Keratinocyte (primary cell): ENCODE data around the gene CCDC60. TPM values are rescaled to one million over a fixed set of nuclear protein-coding genes. Genes with fewer than 3 reads are reported as not detected.

Experiments
- DNase-seq: peaks from one replicate; pipeline ENCODE4 v3.0.0-alpha.2; 2011; ENCODE audit warnings: low read depth, missing footprints, low spot score
- FAIRE-seq: peaks from 2 replicates; lab custom pipeline; 2011; peaks lifted over from hg19 to GRCh38; lab: Jason Lieb, UNC
- H2AFZ ChIP-seq: 2 replicates; pipeline ENCODE4 v1.6.0; 2012; ENCODE audit warnings: low read length, control low read depth, inconsistent platforms; ENCODE audit not compliant: control insufficient read depth
- H3K27ac ChIP-seq: 2 replicates; pipeline ENCODE4 v1.5.1; 2011; ENCODE audit warnings: low read length; ENCODE audit not compliant: control insufficient read depth, insufficient read depth
- H3K27me3 ChIP-seq: 3 replicates; pipeline ENCODE4 v1.6.0; 2011; ENCODE audit warnings: low read length; ENCODE audit not compliant: control insufficient read depth, insufficient read depth; ENCODE audit errors: extremely low read depth
- H3K36me3 ChIP-seq, 2 experiments: 2 replicates in 1 of 2; 3 replicates in 1 of 2; pipeline ENCODE4 v1.5.1; 2011; ENCODE audit warnings: low read length in 2 of 2, mild to moderate bottlenecking in 1 of 2; ENCODE audit not compliant: control insufficient read depth in 2 of 2, insufficient read depth in 2 of 2; ENCODE audit errors: extremely low read depth in 1 of 2
- H3K4me1 ChIP-seq: 3 replicates; pipeline ENCODE4 v1.5.1; 2011; ENCODE audit warnings: low read length; ENCODE audit not compliant: control insufficient read depth, insufficient read depth; ENCODE audit errors: extremely low read depth
- H3K4me2 ChIP-seq: 3 replicates; pipeline ENCODE4 v1.6.0; 2011; ENCODE audit warnings: low read depth, low read length; ENCODE audit not compliant: control insufficient read depth, insufficient read depth; ENCODE audit errors: extremely low read depth
- H3K4me3 ChIP-seq, 3 experiments: fragments of 200-600 bp in 1 of 3; sonication (generic) in 1 of 3; 2 replicates in 2 of 3; 3 replicates in 1 of 3; pipeline ENCODE4 v1.5.1; 2011 to 2016; ENCODE audit warnings: low read length in 3 of 3, mild to moderate bottlenecking in 3 of 3, control low read depth in 2 of 3, inconsistent platforms in 1 of 3, low read depth in 1 of 3, mixed read lengths in 1 of 3, mixed run types in 1 of 3, moderate library complexity in 1 of 3; ENCODE audit not compliant: control insufficient read depth in 2 of 3, insufficient read depth in 2 of 3; ENCODE audit errors: extremely low read depth in 1 of 3
- H3K79me2 ChIP-seq: 2 replicates; pipeline ENCODE4 v1.6.0; 2012; ENCODE audit warnings: low read length; ENCODE audit not compliant: control insufficient read depth, insufficient read depth
- H3K9ac ChIP-seq: 3 replicates; pipeline ENCODE4 v1.6.0; 2011; ENCODE audit warnings: low read length; ENCODE audit not compliant: control insufficient read depth, insufficient read depth; ENCODE audit errors: extremely low read depth
- H3K9me1 ChIP-seq: 3 replicates; pipeline ENCODE4 v1.6.0; 2011; ENCODE audit warnings: low read length; ENCODE audit not compliant: control insufficient read depth, insufficient read depth; ENCODE audit errors: extremely low read depth
- H3K9me3 ChIP-seq: 2 replicates; pipeline ENCODE4 v1.5.1; 2012; ENCODE audit warnings: low read depth, low read length; ENCODE audit not compliant: control insufficient read depth
- H4K20me1 ChIP-seq: 3 replicates; pipeline ENCODE4 v1.6.0; 2011; ENCODE audit warnings: low read length; ENCODE audit not compliant: control insufficient read depth, insufficient read depth; ENCODE audit errors: extremely low read depth
- EZH2 ChIP-seq: IDR thresholded peaks from one replicate; pipeline ENCODE4 v1.6.1; 2012; ENCODE audit warnings: inconsistent platforms, mild to moderate bottlenecking, low read length, moderate library complexity
- dilution Hi-C: fragments of 300-500 bp; cut with MboI; formaldehyde crosslinking; loops from one replicate; pipeline ENCODE4 v1.7.0; 2020; ENCODE audit warnings: low sequenced_read_pairs; ENCODE audit not compliant: extremely low pct_ligation_motif_present
- polyA plus RNA-seq, 5 experiments: library from polyadenylated mRNA; depleted of rRNA in 3 of 5; stranded (reverse) in 3 of 5; stranded (forward) in 1 of 5; unstranded in 1 of 5; fragments of >200 nt; gene quantifications; 1 replicate in 1 of 5; 2 replicates in 3 of 5; 3 replicates in 1 of 5; pipeline versions ENCODE4 v1.2.1 to v1.2.3, GENCODE V29; 2011 to 2012; ENCODE audit warnings: missing spikeins in 2 of 5, low read depth in 1 of 5, low replicate concordance in 1 of 5
- TF ChIP-seq, protein P1 (sequence below), 3 experiments: IDR thresholded peaks in 1 of 3; conservative IDR thresholded peaks in 1 of 3; optimal IDR thresholded peaks in 1 of 3; 2 replicates in 2 of 3; 3 replicates in 1 of 3; pipeline versions ENCODE3 to v1.5.1; 2011; ENCODE audit warnings: low read length in 3 of 3, mild to moderate bottlenecking in 3 of 3, moderate library complexity in 2 of 3, control low read depth in 1 of 3, inconsistent platforms in 1 of 3; ENCODE audit not compliant: insufficient read depth in 2 of 3; ENCODE audit errors: extremely low read depth in 1 of 3

CCDC60 gene
- polyA plus RNA-seq, 1 donor (not counting 4 experiments of a cell fraction or from before 2014, with no cell fraction given): 0.09 TPM

DNA sequence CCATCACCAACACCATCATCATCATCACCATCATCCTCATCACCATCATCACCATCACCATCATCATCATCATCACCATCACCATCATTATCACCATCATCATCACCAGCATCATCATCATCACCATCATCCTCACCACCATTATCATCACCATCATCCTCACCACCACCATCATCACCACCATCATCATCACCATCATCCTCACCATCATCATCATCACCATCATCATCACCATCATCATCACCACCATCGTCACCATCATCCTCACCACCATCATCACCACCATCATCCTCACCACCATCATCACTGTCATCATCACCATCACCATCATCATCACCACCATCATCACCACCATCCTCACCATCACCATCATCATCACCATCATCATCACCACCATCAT lies 146.0 kb downstream of the CCDC60 start:
- H4K20me1 ChIP-seq: no peaks in the 10 kb centered on the region
- H3K27ac ChIP-seq: no peak overlapping the region
- TF ChIP-seq EZH2: no peak
- dilution Hi-C loops: no loop called here
- H3K27me3 ChIP-seq: no peaks in the 10 kb centered on the region
- DNase-seq (no peak), FAIRE-seq (no peak)
- no peak overlapping the region for H3K4me2 ChIP-seq
- H3K4me3 ChIP-seq: no peak overlapping the region
- H3K4me1 ChIP-seq: no peaks in the 10 kb centered on the region
- H3K36me3 ChIP-seq: no peaks in the 10 kb centered on the region
- no peak overlapping the region for H3K9ac ChIP-seq
- H3K79me2 ChIP-seq: no peaks in the 10 kb centered on the region
- no peak overlapping the region for H2AFZ ChIP-seq
- peaks cover 7% of the 10 kb centered on the region for H3K9me3 ChIP-seq
- no peaks in the 10 kb centered on the region for H3K9me1 ChIP-seq

DNA sequence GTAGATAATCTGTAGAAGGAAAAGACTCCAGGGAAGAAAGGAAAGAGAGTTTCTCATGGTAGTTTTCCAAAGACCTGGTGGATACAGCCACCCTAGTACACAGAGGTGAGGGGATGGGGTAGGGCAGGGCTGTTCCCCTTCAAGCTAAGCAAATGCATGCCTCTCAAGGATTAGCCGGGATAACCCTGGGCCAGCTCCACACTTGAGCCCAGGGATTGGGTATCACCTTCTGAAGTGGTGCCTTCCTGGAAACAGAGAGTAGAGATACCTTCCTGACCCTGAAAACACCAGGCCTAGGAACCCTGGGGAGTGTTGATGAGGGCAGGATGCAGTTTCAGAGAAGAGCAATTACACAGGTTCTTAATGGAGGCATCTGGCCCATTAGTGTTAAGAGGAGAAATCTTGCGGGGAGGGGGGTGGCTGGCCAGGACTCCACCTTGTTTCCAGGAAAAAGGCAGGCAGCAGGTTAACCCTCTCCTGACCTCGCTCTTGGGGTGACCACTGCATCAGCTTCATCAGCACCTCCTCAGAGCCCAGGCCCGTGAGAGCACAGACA lies 152.1 kb downstream of the CCDC60 start:
- no peak overlapping the region for H3K4me2 ChIP-seq
- H3K9me3 ChIP-seq: peaks cover 2% of the 10 kb centered on the region
- H4K20me1 ChIP-seq: no peaks in the 10 kb centered on the region
- dilution Hi-C loops: no loop called here
- H3K9me1 ChIP-seq: no peaks in the 10 kb centered on the region
- FAIRE-seq (no peak), DNase-seq (no peak)
- no peaks in the 10 kb centered on the region for H3K79me2 ChIP-seq
- TF ChIP-seq EZH2: no peak
- TF ChIP-seq, protein P1, sequence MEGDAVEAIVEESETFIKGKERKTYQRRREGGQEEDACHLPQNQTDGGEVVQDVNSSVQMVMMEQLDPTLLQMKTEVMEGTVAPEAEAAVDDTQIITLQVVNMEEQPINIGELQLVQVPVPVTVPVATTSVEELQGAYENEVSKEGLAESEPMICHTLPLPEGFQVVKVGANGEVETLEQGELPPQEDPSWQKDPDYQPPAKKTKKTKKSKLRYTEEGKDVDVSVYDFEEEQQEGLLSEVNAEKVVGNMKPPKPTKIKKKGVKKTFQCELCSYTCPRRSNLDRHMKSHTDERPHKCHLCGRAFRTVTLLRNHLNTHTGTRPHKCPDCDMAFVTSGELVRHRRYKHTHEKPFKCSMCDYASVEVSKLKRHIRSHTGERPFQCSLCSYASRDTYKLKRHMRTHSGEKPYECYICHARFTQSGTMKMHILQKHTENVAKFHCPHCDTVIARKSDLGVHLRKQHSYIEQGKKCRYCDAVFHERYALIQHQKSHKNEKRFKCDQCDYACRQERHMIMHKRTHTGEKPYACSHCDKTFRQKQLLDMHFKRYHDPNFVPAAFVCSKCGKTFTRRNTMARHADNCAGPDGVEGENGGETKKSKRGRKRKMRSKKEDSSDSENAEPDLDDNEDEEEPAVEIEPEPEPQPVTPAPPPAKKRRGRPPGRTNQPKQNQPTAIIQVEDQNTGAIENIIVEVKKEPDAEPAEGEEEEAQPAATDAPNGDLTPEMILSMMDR (optimal IDR thresholded peaks at IDR 0.05 in 1 of 3, IDR thresholded peaks at IDR 0.05 in 1 of 3, conservative IDR thresholded peaks at IDR 0.05 in 1 of 3; ENCODE audit: extremely low read depth in 1 of 3, insufficient read depth in 2 of 3, low read length in 3 of 3): no peak
- H3K9ac ChIP-seq: no peak overlapping the region
- no peak overlapping the region for H2AFZ ChIP-seq
- no peaks in the 10 kb centered on the region for H3K4me1 ChIP-seq
- no peaks in the 10 kb centered on the region for H3K27me3 ChIP-seq
- H3K4me3 ChIP-seq: no peak overlapping the region
- H3K27ac ChIP-seq: no peak overlapping the region
- no peaks in the 10 kb centered on the region for H3K36me3 ChIP-seq

DNA sequence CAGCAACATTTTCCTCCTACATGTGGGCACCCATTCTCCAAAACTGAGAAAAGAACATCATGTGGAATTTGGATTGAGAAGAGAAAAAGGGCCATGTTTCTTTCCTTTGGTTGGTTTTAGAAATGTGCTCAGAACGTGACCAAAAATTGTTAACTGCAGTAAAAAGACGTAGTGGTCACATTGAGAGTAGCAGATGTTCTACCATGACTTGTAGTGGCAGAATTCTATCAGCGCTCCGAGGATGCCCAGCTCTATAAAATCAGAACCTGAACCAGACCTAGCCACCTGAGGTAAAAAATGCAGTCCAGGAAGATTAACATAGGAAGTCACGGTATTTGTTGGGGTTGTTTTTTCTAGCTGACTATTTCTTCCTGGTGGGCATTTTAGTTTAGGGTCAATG lies 157.3 kb downstream of the CCDC60 start:
- H3K27ac ChIP-seq: no peak overlapping the region
- no peak overlapping the region for H2AFZ ChIP-seq
- no peaks in the 10 kb centered on the region for H4K20me1 ChIP-seq
- H3K9me3 ChIP-seq: no peaks in the 10 kb centered on the region
- no peak for TF ChIP-seq EZH2
- TF ChIP-seq, protein P1 (optimal IDR thresholded peaks at IDR 0.05 in 1 of 3, IDR thresholded peaks at IDR 0.05 in 1 of 3, conservative IDR thresholded peaks at IDR 0.05 in 1 of 3; ENCODE audit: extremely low read depth in 1 of 3, insufficient read depth in 2 of 3, low read length in 3 of 3): no peak
- H3K4me3 ChIP-seq: no peak overlapping the region
- no peaks in the 10 kb centered on the region for H3K9me1 ChIP-seq
- dilution Hi-C loops: no loop called here
- H3K36me3 ChIP-seq: no peaks in the 10 kb centered on the region
- no peak overlapping the region for H3K9ac ChIP-seq
- H3K4me1 ChIP-seq: no peaks in the 10 kb centered on the region
- DNase-seq: no peak
- no peak overlapping the region for H3K4me2 ChIP-seq
- H3K27me3 ChIP-seq: no peaks in the 10 kb centered on the region
- H3K79me2 ChIP-seq: no peaks in the 10 kb centered on the region
- FAIRE-seq: no peak
